Body of pancreas (tissue), 4 donors: ENCODE results near the gene ZNF813. TPM values are rescaled to one million over a fixed set of nuclear protein-coding genes. Genes with fewer than 3 reads are reported as not detected.
"Not testable (repeated sequence)": the region's sequence is repeated elsewhere in the genome, so short reads cannot be mapped to it uniquely, and the experiment has no call there.

Experiments
- ATAC-seq: fragments of 150-250 bp; one replicate; pipeline ENCODE4 v1.9.1; 2016
- DNase-seq, 4 donors: peaks; one replicate each; pipeline ENCODE4 v3.0.0-alpha.2; 2019
- H3K27ac ChIP-seq, 4 donors: fragments of 200-600 bp; sonication (generic); 1 replicate in 3 of 4; 2 replicates in 1 of 4; pipeline versions ENCODE4 v1.5.1 to v1.6.1; 2016 to 2019; ENCODE audit warnings: mild to moderate bottlenecking in 1 of 4, mixed read lengths in 1 of 4, moderate library complexity in 1 of 4
- H3K27me3 ChIP-seq, 2 donors: fragments of 200-600 bp; sonication (generic); one replicate each; pipeline ENCODE4 v1.6.0; 2016; ENCODE audit warnings: mild to moderate bottlenecking in 1 of 2
- H3K36me3 ChIP-seq, 2 donors: fragments of 200-600 bp; sonication (generic); replicated peaks in 1 of 2; 2 replicates each; pipeline ENCODE4 v1.5.1; 2016; ENCODE audit warnings: low read depth in 2 of 2; ENCODE audit not compliant: insufficient read depth in 1 of 2
- H3K4me1 ChIP-seq: fragments of 200-600 bp; sonication (generic); one replicate; pipeline ENCODE4 v1.6.0; 2016
- H3K4me3 ChIP-seq, 2 donors: fragments of 200-600 bp; sonication (generic); 1 replicate in 1 of 2; 2 replicates in 1 of 2; pipeline ENCODE4 v1.5.1; 2016 to 2019
- H3K9me3 ChIP-seq, 3 donors: fragments of 200-600 bp; sonication (generic); 1 replicate in 2 of 3; 2 replicates in 1 of 3; pipeline ENCODE4 v1.5.1; 2016
- CTCF ChIP-seq, 7 experiments: fragments of 450-650 bp in 4 of 7; fragments of 200-600 bp in 3 of 7; sonication (generic) in 3 of 7; IDR thresholded peaks; one replicate each; pipeline ENCODE4 v1.5.1; 2016 to 2019; ENCODE audit warnings: antibody characterized with exemption in 7 of 7
- POLR2A ChIP-seq, 3 donors: fragments of 450-650 bp; IDR thresholded peaks; one replicate each; pipeline ENCODE4 v1.6.1; 2016; ENCODE audit warnings: antibody characterized with exemption in 3 of 3, mild to moderate bottlenecking in 2 of 3
- WGBS, 2 donors: methylation state at CpG; one replicate each; pipeline ENCODE4 v1.1.5; 2017; 5-methylcytosine and 5-hydroxymethylcytosine counted together
- intact Hi-C: fragments of 100-400 bp; cut with DNase I; formaldehyde crosslinking; loops from one replicate; pipeline ENCODE4 v1.15.1; 2023
- total RNA-seq, 2 donors: library from RNA; depleted of rRNA; stranded (reverse); fragments of >200 nt; gene quantifications; one replicate each; pipeline ENCODE4 v1.1.0, GENCODE V29; 2016

The ZNF813 gene
- total RNA-seq, 2 donors from 2014 or later = 1.6 to 1.8 TPM

GRCh38 chr19:53511933-53512374, 44.4 kb downstream of the ZNF813 start:
- no peaks in the 10 kb centered on the region for H3K4me1 ChIP-seq
- H3K27ac ChIP-seq = no peak overlapping the region
- no peaks in the 10 kb centered on the region for H3K9me3 ChIP-seq
- intact Hi-C loops = no loop called here
- WGBS, 2 donors = 30 to 37% methylated on average over 4 to 11 of the region's 11 CpGs
- peaks cover 0 to 1% of the 10 kb centered on the region in 2 donors for H3K27me3 ChIP-seq
- no peaks in the 10 kb centered on the region for H3K36me3 ChIP-seq
- H3K4me3 ChIP-seq = no peak overlapping the region
- DNase-seq (peak; percentile 57 to 71 (median 64)), ATAC-seq (peak; percentile 78)
- TF ChIP-seq POLR2A (IDR thresholded peaks at IDR 0.05) (no peak), CTCF (IDR thresholded peaks at IDR 0.05) (peak; percentile 17 to 70 (median 59))

- ATAC-seq, intact Hi-C loops: not testable (repeated sequence)
- WGBS, 2 donors = 85 to 93% methylated on average over 3 of the region's 3 CpGs
These were observed 47.5 kb downstream of the ZNF813 start for GRCh38 chr19:53515047-53515446.

GRCh38 chr19:53517114-53517741, 49.7 kb downstream of the ZNF813 start:
- TF ChIP-seq CTCF (IDR thresholded peaks at IDR 0.05) = no peak
- no peak for TF ChIP-seq POLR2A (IDR thresholded peaks at IDR 0.05)
- H3K4me3 ChIP-seq = no peak overlapping the region

More at GRCh38 chr19:53515047-53515446, 47.5 kb downstream of the ZNF813 start:
- H3K36me3 ChIP-seq, DNase-seq, H3K27ac ChIP-seq, H3K27me3 ChIP-seq, H3K4me3 ChIP-seq, H3K9me3 ChIP-seq, H3K4me1 ChIP-seq: not testable (repeated sequence)

GRCh38 chr19:53518121-53518520, 50.6 kb downstream of the ZNF813 start:
- Histone ChIP-seq H3K4me1 (peaks cover 16% of the 10 kb centered on the region), H3K27me3 (no peaks in the 10 kb centered on the region), H3K9me3 (no peaks in the 10 kb centered on the region), H3K27ac (no peak overlapping the region), H3K4me3 (no peak overlapping the region), H3K36me3 (no peaks in the 10 kb centered on the region)
- ATAC-seq (no peak), DNase-seq (no peak)
- intact Hi-C loops = no loop called here
- 65 to 80% methylated on average over 4 of the region's 4 CpGs for WGBS, 2 donors
- TF ChIP-seq POLR2A (IDR thresholded peaks at IDR 0.05) = no peak
- no peak for TF ChIP-seq CTCF (IDR thresholded peaks at IDR 0.05)

More at GRCh38 chr19:53517114-53517741, 49.7 kb downstream of the ZNF813 start:
- WGBS, 2 donors = 47 to 54% methylated on average over 5 of the region's 5 CpGs
- Histone ChIP-seq H3K27me3 (no peaks in the 10 kb centered on the region), H3K27ac (no peak overlapping the region), H3K36me3 (no peaks in the 10 kb centered on the region), H3K4me1 (peaks cover 16% of the 10 kb centered on the region), H3K9me3 (no peaks in the 10 kb centered on the region)
- DNase-seq (no peak), ATAC-seq (no peak)
- intact Hi-C loops = no loop called here

GRCh38 chr19:53518716-53519115, 51.2 kb downstream of the ZNF813 start:
- intact Hi-C loops = no loop called here
- DNase-seq = no peak
- H3K27ac ChIP-seq = no peak overlapping the region
- no peaks in the 10 kb centered on the region for H3K27me3 ChIP-seq
- H3K4me3 ChIP-seq = no peak overlapping the region
- H3K4me1 ChIP-seq = peaks cover 16% of the 10 kb centered on the region
- WGBS, 2 donors = 40 to 55% methylated on average over 1 of the region's 1 CpG
- TF ChIP-seq POLR2A (IDR thresholded peaks at IDR 0.05) (no peak), CTCF (IDR thresholded peaks at IDR 0.05) (no peak)
- no peaks in the 10 kb centered on the region for H3K9me3 ChIP-seq
- no peaks in the 10 kb centered on the region for H3K36me3 ChIP-seq
- no peak for ATAC-seq
